Measurements from ENCODE around the gene ATP7B. TPM values are rescaled to one million over a fixed set of nuclear protein-coding genes. Genes with fewer than 3 reads are reported as not detected.

ATP7B gene
- polyA plus RNA-seq, 4 donors, result 8.1 to 31.3 (median 13.5) TPM

- H3K27ac ChIP-seq (ENCODE audit: low read depth in 1 of 3, low read length in 2 of 3), result no peak overlapping the region
- H3K4me1 ChIP-seq (ENCODE audit: control insufficient read depth in 3 of 3, insufficient read depth in 2 of 3, low read depth in 1 of 3, low read length in 2 of 3), result no peaks in the 10 kb centered on the region
- FAIRE-seq, result no peak
- no peak for DNase-seq
- H3K4me3 ChIP-seq (ENCODE audit: low read depth in 1 of 3, low read length in 3 of 3), result no peak overlapping the region
- WGBS, 3 donors, result 79 to 82% (median 82%) methylated on average over 9 of the region's 9 CpGs
- peaks cover 0 to 58% (median 3%) of the 10 kb centered on the region in 3 donors for H3K36me3 ChIP-seq (ENCODE audit: control insufficient read depth in 3 of 3, insufficient read depth in 2 of 3, low read depth in 1 of 3, low read length in 3 of 3)
- no peaks in the 10 kb centered on the region for H3K27me3 ChIP-seq (ENCODE audit: control insufficient read depth in 3 of 3, insufficient read depth in 3 of 3, low read length in 3 of 3)
- H3K9me3 ChIP-seq (ENCODE audit: control insufficient read depth in 2 of 2, insufficient read depth in 1 of 2, low read depth in 1 of 2, low read length in 1 of 2), result no peaks in the 10 kb centered on the region
Measured at GRCh38 chr13:51924756-51925544, 86.3 kb downstream of the ATP7B start.

- Histone ChIP-seq H3K36me3 (ENCODE audit: control insufficient read depth in 3 of 3, insufficient read depth in 2 of 3, low read depth in 1 of 3, low read length in 3 of 3) (peaks cover 0 to 53% (median 3%) of the 10 kb centered on the region in 3 donors), H3K9me3 (ENCODE audit: control insufficient read depth in 2 of 2, insufficient read depth in 1 of 2, low read depth in 1 of 2, low read length in 1 of 2) (no peaks in the 10 kb centered on the region), H3K4me1 (ENCODE audit: control insufficient read depth in 3 of 3, insufficient read depth in 2 of 3, low read depth in 1 of 3, low read length in 2 of 3) (no peaks in the 10 kb centered on the region), H3K4me3 (ENCODE audit: low read depth in 1 of 3, low read length in 3 of 3) (no peak overlapping the region), H3K27me3 (ENCODE audit: control insufficient read depth in 3 of 3, insufficient read depth in 3 of 3, low read length in 3 of 3) (no peaks in the 10 kb centered on the region), H3K27ac (ENCODE audit: low read depth in 1 of 3, low read length in 2 of 3) (no peak overlapping the region)
- DNase-seq, result peak in 1 of 2 donors; percentile 27
- no peak for FAIRE-seq
- 46 to 76% (median 62%) methylated on average over 3 of the region's 3 CpGs for WGBS, 3 donors
Measured at GRCh38 chr13:51923983-51924539, 87.2 kb downstream of the ATP7B start.

GRCh38 chr13:51922771-51923480, 88.3 kb downstream of the ATP7B start:
- H3K36me3 ChIP-seq (ENCODE audit: control insufficient read depth in 3 of 3, insufficient read depth in 2 of 3, low read depth in 1 of 3, low read length in 3 of 3), result peaks cover 0 to 45% (median 3%) of the 10 kb centered on the region in 3 donors
- WGBS, 3 donors, result 90 to 92% (median 91%) methylated on average over 10 of the region's 10 CpGs
- H3K4me3 ChIP-seq (ENCODE audit: low read depth in 1 of 3, low read length in 3 of 3), result no peak overlapping the region
- FAIRE-seq (no peak), DNase-seq (no peak)
- H3K27ac ChIP-seq (ENCODE audit: low read depth in 1 of 3, low read length in 2 of 3), result no peak overlapping the region
- no peaks in the 10 kb centered on the region for H3K27me3 ChIP-seq (ENCODE audit: control insufficient read depth in 3 of 3, insufficient read depth in 3 of 3, low read length in 3 of 3)
- no peaks in the 10 kb centered on the region for H3K9me3 ChIP-seq (ENCODE audit: control insufficient read depth in 2 of 2, insufficient read depth in 1 of 2, low read depth in 1 of 2, low read length in 1 of 2)
- no peaks in the 10 kb centered on the region for H3K4me1 ChIP-seq (ENCODE audit: control insufficient read depth in 3 of 3, insufficient read depth in 2 of 3, low read depth in 1 of 3, low read length in 2 of 3)

GRCh38 chr13:51921790-51922740, 89.2 kb downstream of the ATP7B start:
- H3K4me3 ChIP-seq (ENCODE audit: low read depth in 1 of 3, low read length in 3 of 3), result no peak overlapping the region
- no peaks in the 10 kb centered on the region for H3K9me3 ChIP-seq (ENCODE audit: control insufficient read depth in 2 of 2, insufficient read depth in 1 of 2, low read depth in 1 of 2, low read length in 1 of 2)
- H3K36me3 ChIP-seq (ENCODE audit: control insufficient read depth in 3 of 3, insufficient read depth in 2 of 3, low read depth in 1 of 3, low read length in 3 of 3), result peaks cover 0 to 45% (median 3%) of the 10 kb centered on the region in 3 donors
- H3K27ac ChIP-seq (ENCODE audit: low read depth in 1 of 3, low read length in 2 of 3), result no peak overlapping the region
- WGBS, 3 donors, result 78 to 84% (median 79%) methylated on average over 14 of the region's 14 CpGs
- no peaks in the 10 kb centered on the region for H3K4me1 ChIP-seq (ENCODE audit: control insufficient read depth in 3 of 3, insufficient read depth in 2 of 3, low read depth in 1 of 3, low read length in 2 of 3)
- FAIRE-seq (no peak), DNase-seq (no peak)
- no peaks in the 10 kb centered on the region for H3K27me3 ChIP-seq (ENCODE audit: control insufficient read depth in 3 of 3, insufficient read depth in 3 of 3, low read length in 3 of 3)

GRCh38 chr13:51920786-51921185, 90.5 kb downstream of the ATP7B start:
- FAIRE-seq, result no peak

GRCh38 chr13:51920267-51920666, 91.0 kb downstream of the ATP7B start:
- no peaks in the 10 kb centered on the region for H3K4me1 ChIP-seq (ENCODE audit: control insufficient read depth in 3 of 3, insufficient read depth in 2 of 3, low read depth in 1 of 3, low read length in 2 of 3)
- H3K27ac ChIP-seq (ENCODE audit: low read depth in 1 of 3, low read length in 2 of 3), result no peak overlapping the region
- H3K9me3 ChIP-seq (ENCODE audit: control insufficient read depth in 2 of 2, insufficient read depth in 1 of 2, low read depth in 1 of 2, low read length in 1 of 2), result no peaks in the 10 kb centered on the region
- 66 to 78% (median 71%) methylated on average over 3 of the region's 3 CpGs for WGBS, 3 donors
- H3K27me3 ChIP-seq (ENCODE audit: control insufficient read depth in 3 of 3, insufficient read depth in 3 of 3, low read length in 3 of 3), result no peaks in the 10 kb centered on the region
- DNase-seq (no peak), FAIRE-seq (no peak)
- peaks cover 0 to 42% (median 3%) of the 10 kb centered on the region in 3 donors for H3K36me3 ChIP-seq (ENCODE audit: control insufficient read depth in 3 of 3, insufficient read depth in 2 of 3, low read depth in 1 of 3, low read length in 3 of 3)
- no peak overlapping the region for H3K4me3 ChIP-seq (ENCODE audit: low read depth in 1 of 3, low read length in 3 of 3)

More at GRCh38 chr13:51920786-51921185, 90.5 kb downstream of the ATP7B start:
- DNase-seq, result no peak
- Histone ChIP-seq H3K9me3 (ENCODE audit: control insufficient read depth in 2 of 2, insufficient read depth in 1 of 2, low read depth in 1 of 2, low read length in 1 of 2) (no peaks in the 10 kb centered on the region), H3K4me3 (ENCODE audit: low read depth in 1 of 3, low read length in 3 of 3) (no peak overlapping the region), H3K36me3 (ENCODE audit: control insufficient read depth in 3 of 3, insufficient read depth in 2 of 3, low read depth in 1 of 3, low read length in 3 of 3) (peaks cover 0 to 42% (median 3%) of the 10 kb centered on the region in 3 donors), H3K4me1 (ENCODE audit: control insufficient read depth in 3 of 3, insufficient read depth in 2 of 3, low read depth in 1 of 3, low read length in 2 of 3) (no peaks in the 10 kb centered on the region), H3K27ac (ENCODE audit: low read depth in 1 of 3, low read length in 2 of 3) (no peak overlapping the region), H3K27me3 (ENCODE audit: control insufficient read depth in 3 of 3, insufficient read depth in 3 of 3, low read length in 3 of 3) (no peaks in the 10 kb centered on the region)
- WGBS, 3 donors, result 80 to 88% (median 87%) methylated on average over 8 of the region's 8 CpGs

- Histone ChIP-seq H3K27ac (ENCODE audit: low read depth in 1 of 3, low read length in 2 of 3) (no peak overlapping the region), H3K4me3 (ENCODE audit: low read depth in 1 of 3, low read length in 3 of 3) (no peak overlapping the region), H3K9me3 (ENCODE audit: control insufficient read depth in 2 of 2, insufficient read depth in 1 of 2, low read depth in 1 of 2, low read length in 1 of 2) (no peaks in the 10 kb centered on the region), H3K36me3 (ENCODE audit: control insufficient read depth in 3 of 3, insufficient read depth in 2 of 3, low read depth in 1 of 3, low read length in 3 of 3) (peaks cover 0 to 40% (median 3%) of the 10 kb centered on the region in 3 donors), H3K4me1 (ENCODE audit: control insufficient read depth in 3 of 3, insufficient read depth in 2 of 3, low read depth in 1 of 3, low read length in 2 of 3) (no peaks in the 10 kb centered on the region), H3K27me3 (ENCODE audit: control insufficient read depth in 3 of 3, insufficient read depth in 3 of 3, low read length in 3 of 3) (no peaks in the 10 kb centered on the region)
- FAIRE-seq, result no peak
- 82 to 90% (median 85%) methylated on average over 9 of the region's 9 CpGs for WGBS, 3 donors
- no peak for DNase-seq
Measured at GRCh38 chr13:51919531-51919930, 91.7 kb downstream of the ATP7B start.

GRCh38 chr13:51916962-51917361, 94.3 kb downstream of the ATP7B start:
- no peak overlapping the region for H3K27ac ChIP-seq (ENCODE audit: low read depth in 1 of 3, low read length in 2 of 3)
- H3K9me3 ChIP-seq (ENCODE audit: control insufficient read depth in 2 of 2, insufficient read depth in 1 of 2, low read depth in 1 of 2, low read length in 1 of 2), result no peaks in the 10 kb centered on the region
- no peaks in the 10 kb centered on the region for H3K4me1 ChIP-seq (ENCODE audit: control insufficient read depth in 3 of 3, insufficient read depth in 2 of 3, low read depth in 1 of 3, low read length in 2 of 3)
- FAIRE-seq, result no peak
- 94 to 95% (median 94%) methylated on average over 8 of the region's 8 CpGs for WGBS, 3 donors
- no peak overlapping the region for H3K4me3 ChIP-seq (ENCODE audit: low read depth in 1 of 3, low read length in 3 of 3)
- peaks cover 0 to 28% (median 0%) of the 10 kb centered on the region in 3 donors for H3K36me3 ChIP-seq (ENCODE audit: control insufficient read depth in 3 of 3, insufficient read depth in 2 of 3, low read depth in 1 of 3, low read length in 3 of 3)
- DNase-seq, result no peak
- H3K27me3 ChIP-seq (ENCODE audit: control insufficient read depth in 3 of 3, insufficient read depth in 3 of 3, low read length in 3 of 3), result no peaks in the 10 kb centered on the region
